Sigmoid colon (tissue), 7 donors: ENCODE results near the gene NEK11. TPM values are rescaled to one million over a fixed set of nuclear protein-coding genes. Genes with fewer than 3 reads are reported as not detected.

Experiments
- DNase-seq: peaks from one replicate; pipeline ENCODE4 v3.0.0-alpha.2; 2019
- H3K27ac ChIP-seq, 4 donors: fragments of 200-600 bp; sonication (generic); one replicate each; pipeline ENCODE4 v1.5.1; 2016 to 2019; ENCODE audit warnings: mild to moderate bottlenecking in 1 of 4
- H3K27me3 ChIP-seq, 3 donors: fragments of 200-600 bp; sonication (generic); one replicate each; pipeline ENCODE4 v1.5.1; 2019; ENCODE audit warnings: mild to moderate bottlenecking in 1 of 3
- H3K36me3 ChIP-seq, 4 donors: fragments of 200-600 bp; sonication (generic); one replicate each; pipeline ENCODE4 v1.5.1; 2016 to 2019
- H3K4me1 ChIP-seq, 4 donors: fragments of 200-600 bp; sonication (generic); one replicate each; pipeline ENCODE4 v1.5.1; 2017 to 2019
- H3K4me3 ChIP-seq, 4 donors: fragments of 200-600 bp; sonication (generic); one replicate each; pipeline ENCODE4 v1.5.1; 2017 to 2019; ENCODE audit warnings: mild to moderate bottlenecking in 2 of 4, moderate library complexity in 1 of 4
- H3K9me3 ChIP-seq, 4 donors: fragments of 200-600 bp in 3 of 4; sonication (generic) in 3 of 4; one replicate each; pipeline versions ENCODE4 v1.5.1 to v1.6.1; 2013 to 2019
- CTCF ChIP-seq, 4 experiments: fragments of 450-650 bp in 3 of 4; fragments of 200-600 bp in 1 of 4; IDR thresholded peaks; one replicate each; pipeline ENCODE4 v1.5.1; 2016 to 2019; ENCODE audit warnings: antibody characterized with exemption in 4 of 4, mild to moderate bottlenecking in 3 of 4, moderate library complexity in 2 of 4
- EP300 ChIP-seq, 4 donors: sonication (generic); formaldehyde crosslinking; IDR thresholded peaks; one replicate each; pipeline ENCODE4 v1.6.1; 2017; ENCODE audit warnings: antibody characterized with exemption in 4 of 4
- POLR2A ChIP-seq, 2 donors: fragments of 450-650 bp; IDR thresholded peaks; one replicate each; pipeline ENCODE4 v1.6.1; 2016; ENCODE audit warnings: antibody characterized with exemption in 2 of 2, mild to moderate bottlenecking in 2 of 2, moderate library complexity in 2 of 2
- POLR2AphosphoS5 ChIP-seq, 4 donors: sonication (generic); formaldehyde crosslinking; IDR thresholded peaks; one replicate each; pipeline ENCODE4 v1.6.1; 2017; ENCODE audit warnings: antibody characterized with exemption in 4 of 4
- whole genome bisulfite sequencing, 2 donors: extraction: QIAGEN DNeasy Blood & Tissue Kit; methylation state at CpG; one replicate each; pipeline ENCODE4 v1.1.7; 2013; 5-methylcytosine and 5-hydroxymethylcytosine counted together
- intact Hi-C: fragments of 100-400 bp; cut with DNase I; formaldehyde crosslinking; loops from one replicate; pipeline ENCODE4 v1.15.1; 2023
- polyA plus RNA-seq, 3 donors: library from polyadenylated mRNA; stranded (reverse); fragments of 200-250 nt; gene quantifications; one replicate each; pipeline ENCODE4 v1.2.3, GENCODE V29; 2013
- total RNA-seq, 4 donors: library from RNA; depleted of rRNA; stranded (reverse); fragments of >200 nt; gene quantifications; one replicate each; pipeline ENCODE4 v1.1.0, GENCODE V29; 2016
- donor health status: healthy with polysubstance abuse.
- donor health status: Bipolar disorder and iron deficiency.
- donor health status: healthy.

Gene NEK11
- total and polyA plus RNA-seq, 7 donors: 1.6 to 12.2 (median 4.3) TPM

- WGBS, 2 donors: 66 to 87% methylated on average over 5 of the region's 5 CpGs
- intact Hi-C loops: no loop called here
- Histone ChIP-seq H3K9me3 (no peaks in the 10 kb centered on the region), H3K27ac (no peak overlapping the region), H3K4me1 (peaks cover 0 to 46% (median 35%) of the 10 kb centered on the region in 4 donors), H3K36me3 (peaks cover 0 to 38% (median 7%) of the 10 kb centered on the region in 4 donors), H3K27me3 (no peaks in the 10 kb centered on the region), H3K4me3 (no peak overlapping the region)
- TF ChIP-seq POLR2A (IDR thresholded peaks at IDR 0.05) (no peak), POLR2AphosphoS5 (IDR thresholded peaks at IDR 0.05) (no peak), EP300 (IDR thresholded peaks at IDR 0.05) (no peak)
- no peak for DNase-seq
Measured at GRCh38 chr3:131020122-131020693, 6.5 kb upstream of the NEK11 start.

- Histone ChIP-seq H3K36me3 (peaks cover 0 to 10% (median 3%) of the 10 kb centered on the region in 4 donors), H3K9me3 (no peaks in the 10 kb centered on the region), H3K4me3 (peak overlapping the region; percentile 61 to 83 (median 74)), H3K27ac (no peak overlapping the region), H3K4me1 (peaks cover 0 to 55% (median 45%) of the 10 kb centered on the region in 4 donors), H3K27me3 (no peaks in the 10 kb centered on the region)
- no peak for DNase-seq
- 24 to 66% methylated on average over 1 of the region's 1 CpG for WGBS, 2 donors
- TF ChIP-seq POLR2A (IDR thresholded peaks at IDR 0.05): no peak
- intact Hi-C loops: no loop called here
Measured at GRCh38 chr3:131025539-131025938, 1.1 kb upstream of the NEK11 start.

GRCh38 chr3:131028844-131029243 is 2.2 kb downstream of the NEK11 start:
- Histone ChIP-seq H3K27me3 (no peaks in the 10 kb centered on the region), H3K4me3 (no peak overlapping the region), H3K36me3 (peaks cover 0 to 7% (median 0%) of the 10 kb centered on the region in 4 donors), H3K4me1 (peaks cover 0 to 25% (median 23%) of the 10 kb centered on the region in 4 donors), H3K9me3 (no peaks in the 10 kb centered on the region), H3K27ac (no peak overlapping the region)
- TF ChIP-seq POLR2A (IDR thresholded peaks at IDR 0.05) (no peak), EP300 (IDR thresholded peaks at IDR 0.05) (no peak), POLR2AphosphoS5 (IDR thresholded peaks at IDR 0.05) (no peak), CTCF (IDR thresholded peaks at IDR 0.05) (no peak)
- intact Hi-C loops: no loop called here
- DNase-seq: no peak
- 92 to 95% methylated on average over 3 of the region's 3 CpGs for WGBS, 2 donors

GRCh38 chr3:131031660-131032059 is 5.0 kb downstream of the NEK11 start:
- DNase-seq: no peak
- TF ChIP-seq CTCF (IDR thresholded peaks at IDR 0.05) (no peak), POLR2A (IDR thresholded peaks at IDR 0.05) (no peak), EP300 (IDR thresholded peaks at IDR 0.05) (no peak), POLR2AphosphoS5 (IDR thresholded peaks at IDR 0.05) (no peak)
- 62 to 81% methylated on average over 3 of the region's 3 CpGs for WGBS, 2 donors
- Histone ChIP-seq H3K36me3 (peaks cover 0 to 6% (median 0%) of the 10 kb centered on the region in 4 donors), H3K27ac (no peak overlapping the region), H3K9me3 (no peaks in the 10 kb centered on the region), H3K4me1 (peaks cover 0 to 9% (median 6%) of the 10 kb centered on the region in 4 donors), H3K27me3 (no peaks in the 10 kb centered on the region), H3K4me3 (no peak overlapping the region)
- intact Hi-C loops: no loop called here

GRCh38 chr3:131033480-131034080 is 6.9 kb downstream of the NEK11 start:
- WGBS, 2 donors: 3 to 11% methylated on average over 1 of the region's 1 CpG
- no peak for DNase-seq
- Histone ChIP-seq H3K27me3 (no peaks in the 10 kb centered on the region), H3K4me1 (peaks cover 0 to 4% (median 0%) of the 10 kb centered on the region in 4 donors), H3K27ac (no peak overlapping the region), H3K9me3 (no peaks in the 10 kb centered on the region), H3K4me3 (no peak overlapping the region), H3K36me3 (peaks cover 0 to 6% (median 0%) of the 10 kb centered on the region in 4 donors)
- intact Hi-C loops: no loop called here
- TF ChIP-seq CTCF (IDR thresholded peaks at IDR 0.05) (peak in 3 of 4 experiments; percentile 15 to 54 (median 32)), POLR2AphosphoS5 (IDR thresholded peaks at IDR 0.05) (no peak)
